ENCODE measurements around the gene ST6GALNAC6. TPM values are rescaled to one million over a fixed set of nuclear protein-coding genes. Genes with fewer than 3 reads are reported as not detected.

ST6GALNAC6 gene
- total and polyA plus RNA-seq, 2 of the 8 experiments (the other 6 are each of a cell fraction or from before 2014, with no cell fraction given): 43.7 to 64.4 TPM

GRCh38 chr9:127850286-127850830 lies 49.0 kb downstream of the ST6GALNAC6 start:
- CTCF ChIA-PET (ENCODE audit: partially characterized antibody): interaction anchor here (0.7 kb wide), 2 partner anchors 71 to 270 kb away, joined by 3 read pairs; no protein-coding TSS in a partner anchor
- Histone ChIP-seq H4K20me1 (replicated peaks in 1 of 2; ENCODE audit: control insufficient read depth in 1 of 2, insufficient read depth in 2 of 2, low read length in 2 of 2) (no peaks in the 10 kb centered on the region), H2BK15ac (ENCODE audit: low read length) (no peak overlapping the region), H4K5ac (ENCODE audit: insufficient read length, low read depth, low read length) (no peak overlapping the region), H3K9me3 (ENCODE audit: insufficient read depth in 2 of 2, low read depth in 1 of 2, low read length in 1 of 2) (no peaks in the 10 kb centered on the region), H3K27me3 (replicated peaks in 1 of 4; ENCODE audit: control insufficient read depth in 3 of 4, extremely low read depth in 1 of 4, insufficient read depth in 3 of 4, low read length in 3 of 4) (no peaks in the 10 kb centered on the region), H3K27ac (ENCODE audit: low read depth, low read length) (no peak overlapping the region), H3K79me2 (ENCODE audit: control insufficient read depth in 1 of 2, insufficient read depth in 2 of 2, low read length in 2 of 2) (no peaks in the 10 kb centered on the region), H3K23me2 (ENCODE audit: low read depth, low read length) (no peaks in the 10 kb centered on the region; the same call in 1 of the 2 replicates), H3K4me1 (replicated peaks in 1 of 4; ENCODE audit: control insufficient read depth in 3 of 4, insufficient read depth in 4 of 4, low read length in 3 of 4) (peaks cover 0 to 10% (median 6%) of the 10 kb centered on the region in 4 experiments; a peak in 5 of 7 replicates), H3K9ac (replicated peaks in 1 of 4; ENCODE audit: extremely low read depth in 1 of 4, low read depth in 3 of 4, low read length in 3 of 4) (no peak overlapping the region), H2AK5ac (ENCODE audit: low read depth, low read length) (no peak overlapping the region), H2AFZ (ENCODE audit: low read length) (no peak overlapping the region), H3K4me3 (ENCODE audit: extremely low read depth in 1 of 4, insufficient read depth in 2 of 4, low read depth in 3 of 4, low read length in 4 of 4) (no peak overlapping the region), H2BK12ac (ENCODE audit: low read depth, low read length) (no peak overlapping the region), H3K56ac (replicated peaks; ENCODE audit: insufficient read length, low read depth, low read length) (no peak overlapping the region), H2BK5ac (ENCODE audit: low read depth, low read length) (no peak overlapping the region), H3K79me1 (ENCODE audit: low read depth, low read length) (no peaks in the 10 kb centered on the region), H4K8ac (ENCODE audit: extremely low read depth, insufficient read depth, low read length) (no peak overlapping the region), H3K36me3 (ENCODE audit: control insufficient read depth in 2 of 4, insufficient read depth in 4 of 4, low read length in 3 of 4) (no peaks in the 10 kb centered on the region), H2BK120ac (replicated peaks; ENCODE audit: low read depth, low read length) (no peak overlapping the region), H4K91ac (replicated peaks; ENCODE audit: insufficient read length, low read length) (no peak overlapping the region), H2BK20ac (ENCODE audit: low read length) (no peak overlapping the region), H3K23ac (ENCODE audit: insufficient read length) (no peak overlapping the region), H3K14ac (ENCODE audit: insufficient read length) (no peak overlapping the region), H3K4ac (replicated peaks; ENCODE audit: insufficient read length, low read depth, low read length) (no peak overlapping the region), H3K18ac (ENCODE audit: extremely low read depth, low read length) (no peak overlapping the region), H3K4me2 (ENCODE audit: insufficient read depth in 1 of 2, low read depth in 2 of 2, low read length in 2 of 2) (no peak overlapping the region)
- no peak for FAIRE-seq
- TF ChIP-seq RBBP5 (IDR thresholded peaks at IDR 0.05; ENCODE audit: borderline replicate concordance, low read depth, low read length) (no peak), KDM5A (IDR thresholded peaks at IDR 0.05; ENCODE audit: low read length) (no peak), CEBPB (IDR thresholded peaks at IDR 0.05; ENCODE audit: low read depth, low read length) (no peak), TAF7 (optimal IDR thresholded peaks at IDR 0.05; ENCODE audit: borderline replicate concordance, low read depth, low read length) (no peak), GABPA (IDR thresholded peaks at IDR 0.05; ENCODE audit: borderline replicate concordance, insufficient read depth, low read length) (no peak), BRCA1 (IDR thresholded peaks at IDR 0.05; ENCODE audit: low read depth, low read length) (no peak), NANOG (IDR thresholded peaks at IDR 0.05; ENCODE audit: insufficient read depth, low read depth, low read length, poor library complexity, severe bottlenecking) (no peak), RFX5 (IDR thresholded peaks at IDR 0.05; ENCODE audit: borderline replicate concordance, low read depth, low read length) (no peak), KDM4A (IDR thresholded peaks at IDR 0.05; ENCODE audit: low read depth, low read length, severe bottlenecking) (no peak), SP1 (IDR thresholded peaks at IDR 0.05; ENCODE audit: low read depth, low read length) (no peak), BCL11A (IDR thresholded peaks at IDR 0.05; ENCODE audit: low read depth in 2 of 2, low read length in 2 of 2) (no peak)
- 93% methylated on average over 14 of the region's 17 CpGs; no CpG with 5 or more reads in 1 of the 2 experiments for WGBS, 2 experiments (ENCODE audit: extremely low coverage in 1 of 2, insufficient coverage in 1 of 2, insufficient read length in 1 of 2, insufficient replicate concordance in 2 of 2, low coverage in 1 of 2, low lambda C conversion rate in 2 of 2, missing lambda C conversion rate in 1 of 2)
- no peak for DNase-seq (ENCODE audit: low read depth in 1 of 2, low spot score in 2 of 2)
- POLR2A ChIA-PET (ENCODE audit: partially characterized antibody): no interaction called here
